ENCODE data around the gene AQP6.

DNA sequence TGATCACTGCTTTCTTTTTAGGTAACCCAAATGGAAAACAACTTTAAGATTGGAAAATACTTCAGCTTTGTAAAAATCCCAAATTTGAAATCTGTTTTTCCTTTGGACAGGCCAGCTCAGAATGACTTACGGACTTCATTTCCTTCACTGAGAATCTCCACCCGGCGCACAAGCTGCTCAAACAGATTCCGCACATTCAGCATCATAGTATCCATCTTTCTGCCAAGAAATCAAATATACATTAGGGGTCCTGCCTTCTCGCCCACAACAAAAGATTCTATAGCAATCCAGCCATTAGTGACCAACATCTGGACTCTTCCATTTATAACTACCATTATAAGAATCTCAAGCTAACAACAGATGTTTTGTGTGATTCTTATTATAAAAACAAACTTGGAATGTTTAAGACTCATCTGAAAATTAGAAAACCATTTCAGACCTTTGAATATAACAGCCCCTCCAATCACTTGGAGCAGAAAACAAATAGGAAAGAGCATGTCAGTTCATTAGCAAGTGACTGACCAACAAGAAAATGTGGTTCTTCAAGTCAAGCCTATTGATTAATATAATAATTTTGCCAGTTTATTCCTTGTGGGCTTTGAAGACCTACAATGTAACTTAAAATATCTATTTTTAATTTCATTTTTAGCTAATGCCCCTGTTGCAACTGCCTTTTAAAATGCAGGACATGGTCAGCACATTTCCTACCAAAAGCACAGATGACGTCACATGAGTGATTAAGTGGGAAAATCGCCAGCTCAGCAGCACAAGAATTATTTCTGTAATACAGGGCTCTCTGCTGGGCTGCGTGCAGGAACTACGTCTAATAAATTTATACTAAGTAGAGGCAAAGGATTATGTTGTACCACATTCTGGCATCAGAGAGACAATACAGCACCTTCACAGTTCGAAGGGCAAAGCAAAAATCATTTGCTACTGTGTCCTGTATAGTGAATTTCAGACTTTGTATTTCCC lies 44.0 kb downstream of the AQP6 start:
- no peak for TF ChIP-seq POLR2A (IDR thresholded peaks at IDR 0.05; ENCODE audit: low read depth, low read length)
- TF ChIP-seq EZH2 (IDR thresholded peaks at IDR 0.05; ENCODE audit: borderline replicate concordance, low read depth, low read length, severe bottlenecking) = no peak
- TF ChIP-seq, protein P1, sequence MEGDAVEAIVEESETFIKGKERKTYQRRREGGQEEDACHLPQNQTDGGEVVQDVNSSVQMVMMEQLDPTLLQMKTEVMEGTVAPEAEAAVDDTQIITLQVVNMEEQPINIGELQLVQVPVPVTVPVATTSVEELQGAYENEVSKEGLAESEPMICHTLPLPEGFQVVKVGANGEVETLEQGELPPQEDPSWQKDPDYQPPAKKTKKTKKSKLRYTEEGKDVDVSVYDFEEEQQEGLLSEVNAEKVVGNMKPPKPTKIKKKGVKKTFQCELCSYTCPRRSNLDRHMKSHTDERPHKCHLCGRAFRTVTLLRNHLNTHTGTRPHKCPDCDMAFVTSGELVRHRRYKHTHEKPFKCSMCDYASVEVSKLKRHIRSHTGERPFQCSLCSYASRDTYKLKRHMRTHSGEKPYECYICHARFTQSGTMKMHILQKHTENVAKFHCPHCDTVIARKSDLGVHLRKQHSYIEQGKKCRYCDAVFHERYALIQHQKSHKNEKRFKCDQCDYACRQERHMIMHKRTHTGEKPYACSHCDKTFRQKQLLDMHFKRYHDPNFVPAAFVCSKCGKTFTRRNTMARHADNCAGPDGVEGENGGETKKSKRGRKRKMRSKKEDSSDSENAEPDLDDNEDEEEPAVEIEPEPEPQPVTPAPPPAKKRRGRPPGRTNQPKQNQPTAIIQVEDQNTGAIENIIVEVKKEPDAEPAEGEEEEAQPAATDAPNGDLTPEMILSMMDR (IDR thresholded peaks at IDR 0.05; ENCODE audit: extremely low read depth in 1 of 2, insufficient read depth in 1 of 2, low read depth in 1 of 2, low read length in 2 of 2) = no peak
- TF ChIP-seq, protein P2, sequence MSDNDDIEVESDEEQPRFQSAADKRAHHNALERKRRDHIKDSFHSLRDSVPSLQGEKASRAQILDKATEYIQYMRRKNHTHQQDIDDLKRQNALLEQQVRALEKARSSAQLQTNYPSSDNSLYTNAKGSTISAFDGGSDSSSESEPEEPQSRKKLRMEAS (IDR thresholded peaks at IDR 0.05; ENCODE audit: insufficient read depth, insufficient read length) = no peak
- TF ChIP-seq POLR2AphosphoS5 (IDR thresholded peaks at IDR 0.05; ENCODE audit: insufficient read depth, low read depth, low read length) = no peak
- TF ChIP-seq JUN (IDR thresholded peaks at IDR 0.05; ENCODE audit: borderline replicate concordance, insufficient read depth, insufficient read length, low read depth) = peak; percentile 69
- no peak for TF ChIP-seq MYC (IDR thresholded peaks at IDR 0.05; ENCODE audit: low read depth, low read length)
- TF ChIP-seq FOS (IDR thresholded peaks at IDR 0.05; ENCODE audit: borderline replicate concordance, insufficient read depth, low read length) = no peak

Data from endothelial cell of umbilical vein (primary cell).